GM23338 (cell line): ENCODE data around the gene INPP5A.

Experiments used
- CTCF ChIP-seq, 2 experiments: fragments of 200-600 bp in 1 of 2; sonication (generic) in 1 of 2; conservative IDR thresholded peaks; 2 replicates each; pipeline versions ENCODE4 v1.5.1 to v1.6.1; 2016 to 2017; ENCODE audit warnings: antibody characterized with exemption in 2 of 2, low read depth in 2 of 2, mild to moderate bottlenecking in 2 of 2, moderate library complexity in 1 of 2
- EZH2 ChIP-seq: fragments of 200-600 bp; sonication (generic); IDR thresholded peaks from one replicate; pipeline ENCODE4 v1.8.0; 2017; ENCODE audit warnings: antibody characterized with exemption, mild to moderate bottlenecking, low read depth; ENCODE audit not compliant: unreplicated experiment
- EZH2phosphoT487 ChIP-seq: fragments of 200-600 bp; sonication (generic); IDR thresholded peaks from one replicate; pipeline ENCODE4 v1.8.1; 2018; ENCODE audit warnings: antibody characterized with exemption; ENCODE audit not compliant: unreplicated experiment
- POLR2AphosphoS5 ChIP-seq: IDR thresholded peaks from 2 replicates; pipeline ENCODE4 v1.6.1; 2016; ENCODE audit warnings: antibody characterized with exemption, low read depth
- REST ChIP-seq: IDR thresholded peaks from one replicate; pipeline ENCODE4 v1.6.1; 2018; ENCODE audit warnings: antibody characterized with exemption; ENCODE audit not compliant: unreplicated experiment
- ZNF331 ChIP-seq: fragments of 250-450 bp; sonication (Bioruptor Pico); IDR thresholded peaks from 2 replicates; pipeline ENCODE4 v1.5.0; 2020; ENCODE audit warnings: low read depth, mild to moderate bottlenecking, moderate library complexity

GRCh38 chr10:132805599-132805998 lies 268.0 kb downstream of the INPP5A start:
- TF ChIP-seq EZH2 (no peak), EZH2phosphoT487 (no peak), REST (no peak), POLR2AphosphoS5 (no peak), CTCF (conservative IDR thresholded peaks at IDR 0.05; ENCODE audit: low read depth in 2 of 2) (no peak), ZNF331 (CRISPR knock-in tag) (no peak)
